Activated T-cell treated with anti-CD3 and anti-CD28 coated beads, Interleukin-2, amount 50 U/mL, for 4 hours (primary cell): ENCODE data around the gene FBP1. TPM values are rescaled to one million over a fixed set of nuclear protein-coding genes. Genes with fewer than 3 reads are reported as not detected.

Experiments used
- ATAC-seq, 2 donors: fragments of 200-7000 bp; cut with Tn5 transposase; one replicate each; pipeline ENCODE4 v1.10.0; 2021
- DNase-seq: peaks from one replicate; pipeline ENCODE4 v3.0.0-alpha.2; 2020
- H3K27me3 Mint-ChIP-seq: one replicate; pipeline ENCODE4 v1.8.0; 2021; ENCODE audit warnings: low read depth, mixed read lengths
- H3K36me3 Mint-ChIP-seq: one replicate; pipeline ENCODE4 v1.8.0; 2022; ENCODE audit warnings: mixed read lengths; ENCODE audit not compliant: insufficient read depth
- H3K4me1 Mint-ChIP-seq: one replicate; pipeline ENCODE4 v1.8.0; 2021; ENCODE audit warnings: low read depth, mixed read lengths
- H3K4me3 Mint-ChIP-seq: one replicate; pipeline ENCODE4 v1.8.0; 2021; ENCODE audit warnings: mild to moderate bottlenecking, moderate library complexity, mixed read lengths
- H3K9me3 Mint-ChIP-seq: one replicate; pipeline ENCODE4 v1.8.0; 2021; ENCODE audit warnings: mixed read lengths
- total RNA-seq, 3 donors: library from RNA; stranded (reverse); gene quantifications; one replicate each; pipeline ENCODE4 v1.2.1, GENCODE V29; 2021

Gene FBP1
- total RNA-seq, 3 donors from 2014 or later: 0.47 to 0.51 (median 0.49) TPM

GRCh38 chr9:94666364-94667099 lies 27.2 kb upstream of the FBP1 start:
- Mint-ChIP-seq H3K27me3 (peaks cover 15% of the 10 kb centered on the region), H3K36me3 (no peaks in the 10 kb centered on the region), H3K4me3 (no peak overlapping the region), H3K4me1 (peaks cover 3% of the 10 kb centered on the region), H3K9me3 (no peaks in the 10 kb centered on the region)
- no peak for ATAC-seq
- no peak for DNase-seq

- DNase-seq (no peak), ATAC-seq (no peak)
- Mint-ChIP-seq H3K27me3 (peaks cover 15% of the 10 kb centered on the region), H3K4me1 (peaks cover 2% of the 10 kb centered on the region), H3K4me3 (no peak overlapping the region), H3K36me3 (no peaks in the 10 kb centered on the region), H3K9me3 (no peaks in the 10 kb centered on the region)
These were observed 26.3 kb upstream of the FBP1 start for GRCh38 chr9:94665613-94666012.

DNA sequence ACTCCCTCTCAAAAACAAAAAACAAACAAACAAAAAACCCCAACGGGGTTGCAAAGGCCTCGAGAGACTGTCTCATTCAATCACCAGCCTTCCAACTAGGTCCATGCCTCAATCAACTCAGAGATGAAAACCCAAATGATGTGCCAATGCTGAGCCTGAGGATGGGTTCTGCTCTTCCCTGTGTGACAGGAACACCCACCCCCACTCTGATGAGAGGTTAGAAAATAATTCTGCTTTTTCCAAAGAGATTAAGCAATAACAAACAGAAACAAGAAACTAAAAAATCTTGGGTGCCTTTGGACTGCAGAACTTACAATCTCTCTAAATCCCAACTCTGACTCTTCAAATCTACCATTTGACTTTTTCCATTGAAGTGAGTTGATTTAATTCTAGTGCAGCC lies 25.5 kb upstream of the FBP1 start:
- Mint-ChIP-seq H3K36me3 (no peaks in the 10 kb centered on the region), H3K9me3 (no peaks in the 10 kb centered on the region), H3K27me3 (peaks cover 15% of the 10 kb centered on the region), H3K4me1 (peaks cover 1% of the 10 kb centered on the region), H3K4me3 (no peak overlapping the region)
- no peak for ATAC-seq
- no peak for DNase-seq

GRCh38 chr9:94663640-94664039 lies 24.3 kb upstream of the FBP1 start:
- no peak overlapping the region for H3K4me3 Mint-ChIP-seq
- DNase-seq: no peak

GRCh38 chr9:94663140-94663539 lies 23.8 kb upstream of the FBP1 start:
- no peak for ATAC-seq
- Mint-ChIP-seq H3K4me3 (no peak overlapping the region), H3K36me3 (no peaks in the 10 kb centered on the region), H3K27me3 (peaks cover 15% of the 10 kb centered on the region), H3K4me1 (no peaks in the 10 kb centered on the region), H3K9me3 (no peaks in the 10 kb centered on the region)
- no peak for DNase-seq

More at GRCh38 chr9:94663640-94664039, 24.3 kb upstream of the FBP1 start:
- H3K4me1 Mint-ChIP-seq: peaks cover 1% of the 10 kb centered on the region
- no peaks in the 10 kb centered on the region for H3K36me3 Mint-ChIP-seq
- no peaks in the 10 kb centered on the region for H3K9me3 Mint-ChIP-seq
- peaks cover 15% of the 10 kb centered on the region for H3K27me3 Mint-ChIP-seq
- ATAC-seq: no peak

DNA sequence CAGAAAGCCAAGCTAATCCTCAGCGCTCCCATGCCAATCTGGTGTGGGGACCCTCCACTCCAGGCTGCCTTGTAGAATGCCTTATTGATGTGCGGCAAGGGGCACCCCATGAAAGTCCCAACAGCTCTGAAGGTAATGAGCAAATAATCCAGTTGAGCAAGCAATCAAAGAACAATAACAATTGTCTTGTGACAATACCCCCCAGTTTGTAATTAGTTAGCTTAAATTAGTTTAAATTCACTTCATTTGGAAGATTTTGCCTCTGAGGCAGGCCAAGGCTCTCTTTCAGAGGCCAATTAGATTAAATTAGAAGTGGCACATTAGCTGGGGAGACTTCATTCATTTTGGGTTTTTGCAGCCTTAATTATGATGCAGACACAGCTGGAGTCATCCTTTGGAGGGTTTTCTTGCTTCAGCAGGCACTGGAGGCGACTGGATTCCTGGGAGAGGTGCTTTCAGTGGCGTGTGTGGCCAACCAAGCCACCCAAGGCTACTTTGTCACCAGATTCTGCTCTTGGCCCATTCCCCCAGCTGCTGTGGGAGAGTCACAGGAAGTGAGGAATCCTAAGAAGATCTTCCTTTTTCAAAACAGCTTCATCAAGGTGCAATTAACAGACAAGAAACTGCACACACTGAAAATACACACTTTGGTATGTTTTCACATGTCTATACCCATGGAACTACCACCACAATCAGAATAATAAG lies 17.9 kb upstream of the FBP1 start:
- Mint-ChIP-seq H3K4me1 (peaks cover 15% of the 10 kb centered on the region), H3K36me3 (no peaks in the 10 kb centered on the region), H3K9me3 (no peaks in the 10 kb centered on the region), H3K27me3 (peaks cover 3% of the 10 kb centered on the region), H3K4me3 (no peak overlapping the region)
- no peak for ATAC-seq
- DNase-seq: no peak

DNA sequence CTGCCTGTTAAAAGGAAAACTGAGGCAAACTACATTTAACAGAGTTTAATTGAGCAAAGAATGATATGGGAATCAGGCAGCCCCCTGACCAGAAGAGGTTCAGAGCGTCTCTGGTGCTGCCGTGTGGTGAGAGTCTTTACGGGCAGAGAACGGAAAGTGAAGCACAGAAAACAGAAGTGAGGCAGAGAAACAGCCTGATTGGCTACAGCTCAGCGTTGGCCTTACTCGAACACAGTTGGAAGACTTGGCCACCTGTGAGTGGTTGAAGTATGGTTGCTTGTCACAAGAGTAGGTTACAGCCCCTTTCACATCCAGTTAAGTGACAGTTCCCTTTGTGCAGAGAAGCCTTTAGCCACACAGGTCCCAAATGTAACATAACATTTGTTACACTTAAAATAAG lies 16.9 kb upstream of the FBP1 start:
- Mint-ChIP-seq H3K27me3 (peaks cover 6% of the 10 kb centered on the region), H3K36me3 (no peaks in the 10 kb centered on the region), H3K9me3 (no peaks in the 10 kb centered on the region), H3K4me1 (peaks cover 15% of the 10 kb centered on the region), H3K4me3 (peak overlapping the region; percentile 78)
- DNase-seq: no peak
- peak; percentile 97 to 99 for ATAC-seq

DNA sequence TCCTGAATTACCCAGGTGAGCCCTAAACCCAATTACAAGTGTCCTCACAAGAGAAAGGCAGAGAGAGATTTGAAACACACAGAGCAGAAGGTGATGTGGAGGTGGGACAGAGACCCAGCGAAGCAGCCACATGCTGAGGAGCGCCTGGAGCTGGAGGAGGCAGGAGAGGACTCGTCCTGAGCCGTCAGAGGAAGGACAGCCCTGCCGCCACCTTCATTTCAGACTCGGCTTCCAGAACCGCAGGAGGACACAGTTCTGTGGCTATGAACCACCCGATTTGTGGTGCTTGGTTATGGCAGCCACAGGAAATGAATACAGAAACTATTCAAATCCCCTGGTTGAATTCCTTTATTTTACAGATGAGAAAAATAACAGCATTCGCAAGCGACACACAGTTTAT lies 16.4 kb upstream of the FBP1 start:
- Mint-ChIP-seq H3K36me3 (no peaks in the 10 kb centered on the region), H3K27me3 (peaks cover 7% of the 10 kb centered on the region), H3K4me1 (peaks cover 15% of the 10 kb centered on the region), H3K9me3 (no peaks in the 10 kb centered on the region), H3K4me3 (peak overlapping the region; percentile 78)
- no peak for DNase-seq
- ATAC-seq: no peak

- H3K27me3 Mint-ChIP-seq: peaks cover 7% of the 10 kb centered on the region
- ATAC-seq (no peak), DNase-seq (no peak)
- H3K36me3 Mint-ChIP-seq: no peaks in the 10 kb centered on the region
- H3K4me3 Mint-ChIP-seq: no peak overlapping the region
- H3K9me3 Mint-ChIP-seq: no peaks in the 10 kb centered on the region
- peaks cover 15% of the 10 kb centered on the region for H3K4me1 Mint-ChIP-seq
These were observed 15.0 kb upstream of the FBP1 start for GRCh38 chr9:94654165-94654894.

DNA sequence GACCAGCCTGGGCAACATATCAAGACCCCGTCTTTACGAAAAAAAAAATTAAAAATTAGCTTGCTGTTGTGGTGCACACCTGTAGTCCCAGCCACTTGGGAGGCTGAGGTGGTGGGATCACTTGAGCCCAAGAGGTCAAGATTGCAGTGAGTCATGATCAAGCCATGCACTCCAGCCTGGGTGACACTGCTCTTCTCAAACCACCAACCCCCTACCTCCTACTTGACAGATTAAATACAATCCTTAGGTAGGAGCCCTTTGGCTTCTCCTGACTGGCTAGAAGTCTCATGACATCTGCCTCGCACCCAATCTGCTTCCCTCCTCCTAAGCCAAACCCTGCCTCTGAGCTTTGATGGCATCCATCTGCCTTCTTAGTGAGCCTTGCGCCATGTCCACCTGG lies 11.6 kb upstream of the FBP1 start:
- no peak overlapping the region for H3K4me3 Mint-ChIP-seq
- H3K9me3 Mint-ChIP-seq: no peaks in the 10 kb centered on the region
- ATAC-seq (no peak), DNase-seq (no peak)
- H3K27me3 Mint-ChIP-seq: peaks cover 9% of the 10 kb centered on the region
- peaks cover 8% of the 10 kb centered on the region for H3K4me1 Mint-ChIP-seq
- no peaks in the 10 kb centered on the region for H3K36me3 Mint-ChIP-seq

DNA sequence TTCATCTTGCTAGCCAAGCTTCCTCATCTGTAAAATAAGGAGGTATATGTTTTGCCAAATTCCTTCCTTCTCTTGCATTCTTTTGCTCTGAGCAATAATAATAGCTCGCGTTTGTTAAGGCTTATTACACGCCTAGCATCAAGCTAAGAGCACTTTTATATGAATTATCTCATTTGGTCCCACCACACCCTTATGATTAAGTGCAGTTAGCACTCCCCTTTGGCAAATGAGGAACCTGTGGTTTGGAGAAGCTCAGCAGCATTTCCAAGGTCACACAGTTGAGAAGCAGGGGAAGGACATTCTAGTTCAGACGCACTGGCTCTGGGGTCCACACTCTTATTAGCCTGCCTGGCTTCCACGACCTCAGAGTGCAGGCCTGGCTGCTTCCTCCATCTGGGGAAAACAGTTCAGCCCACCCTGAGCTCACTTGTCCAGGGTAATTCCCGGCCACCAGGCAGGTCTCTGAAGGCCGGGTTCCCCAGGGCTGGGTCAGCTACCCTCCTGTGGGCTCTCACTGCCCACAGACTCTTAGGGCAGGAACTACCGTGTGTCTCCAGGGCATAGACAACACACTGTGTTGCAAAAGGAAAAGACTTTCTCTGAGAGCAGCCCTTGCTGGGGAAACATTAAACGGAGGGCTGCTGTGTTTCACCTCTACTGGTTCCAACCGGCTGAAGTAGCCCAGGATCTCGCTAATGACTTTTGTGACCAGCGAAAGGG lies 9.9 kb upstream of the FBP1 start:
- H3K27me3 Mint-ChIP-seq: peaks cover 9% of the 10 kb centered on the region
- no peaks in the 10 kb centered on the region for H3K9me3 Mint-ChIP-seq
- DNase-seq: no peak
- H3K4me3 Mint-ChIP-seq: no peak overlapping the region
- H3K4me1 Mint-ChIP-seq: no peaks in the 10 kb centered on the region
- no peaks in the 10 kb centered on the region for H3K36me3 Mint-ChIP-seq
- ATAC-seq: no peak

DNA sequence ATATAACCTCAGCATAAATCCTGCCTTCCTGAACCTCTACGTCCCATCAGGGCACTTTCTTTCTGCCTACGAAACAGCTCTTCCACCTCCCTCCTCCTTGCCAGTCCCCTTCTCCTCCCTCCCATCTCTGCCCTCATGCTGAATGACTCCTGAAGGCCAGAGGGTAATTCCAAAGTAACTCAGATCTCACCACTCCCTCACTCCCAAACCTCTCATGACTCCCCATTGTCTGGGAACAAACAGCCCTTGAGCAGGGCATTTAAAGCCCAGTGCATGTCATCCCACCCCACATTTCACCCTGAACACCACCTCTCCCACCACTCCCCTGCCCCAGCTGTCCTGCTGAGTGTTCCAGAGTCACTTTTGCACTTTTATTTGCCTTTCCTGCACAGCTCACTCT lies 8.9 kb upstream of the FBP1 start:
- no peaks in the 10 kb centered on the region for H3K36me3 Mint-ChIP-seq
- no peaks in the 10 kb centered on the region for H3K4me1 Mint-ChIP-seq
- no peak for DNase-seq
- H3K9me3 Mint-ChIP-seq: no peaks in the 10 kb centered on the region
- ATAC-seq: no peak
- H3K27me3 Mint-ChIP-seq: peaks cover 9% of the 10 kb centered on the region
- H3K4me3 Mint-ChIP-seq: no peak overlapping the region

GRCh38 chr9:94645901-94646300 lies 6.6 kb upstream of the FBP1 start:
- ATAC-seq (no peak), DNase-seq (no peak)
- H3K4me3 Mint-ChIP-seq: no peak overlapping the region
- H3K9me3 Mint-ChIP-seq: no peaks in the 10 kb centered on the region
- peaks cover 4% of the 10 kb centered on the region for H3K27me3 Mint-ChIP-seq
- H3K4me1 Mint-ChIP-seq: no peaks in the 10 kb centered on the region
- no peaks in the 10 kb centered on the region for H3K36me3 Mint-ChIP-seq

GRCh38 chr9:94644543-94644942 lies 5.2 kb upstream of the FBP1 start:
- no peak for ATAC-seq
- Mint-ChIP-seq H3K4me3 (no peak overlapping the region), H3K27me3 (peaks cover 5% of the 10 kb centered on the region), H3K9me3 (no peaks in the 10 kb centered on the region), H3K36me3 (no peaks in the 10 kb centered on the region), H3K4me1 (peaks cover 6% of the 10 kb centered on the region)
- no peak for DNase-seq
